GM11168 (cell line): ENCODE data around the gene KCNS3.

Source experiments
- in situ Hi-C: fragments of 300-500 bp; cut with MboI; formaldehyde crosslinking; loops from one replicate; pipeline ENCODE4 v1.12.0; 2022; ENCODE audit warnings: low sequenced_read_pairs; ENCODE audit not compliant: unreplicated experiment

Gene KCNS3

DNA sequence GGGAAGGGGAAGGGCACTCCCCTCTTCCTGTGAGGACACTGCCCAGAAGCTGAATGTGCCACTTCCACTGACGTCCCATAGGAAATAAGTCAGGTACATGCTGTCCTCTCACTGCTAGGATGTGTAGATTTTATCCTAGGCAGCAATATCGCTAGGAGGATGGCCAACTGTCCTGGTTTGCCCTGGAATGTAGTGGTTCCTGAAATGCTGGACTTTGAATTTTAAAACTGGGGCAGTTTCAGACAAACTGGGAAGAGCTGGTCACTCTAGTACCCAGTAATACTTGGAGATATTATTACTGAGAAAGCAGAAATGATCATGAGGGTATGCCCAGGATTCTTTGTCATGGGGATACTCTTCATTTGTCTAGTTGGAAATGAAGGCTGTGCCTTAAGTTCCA lies 5.4 kb upstream of the KCNS3 start:
- in situ Hi-C loops, result no loop called here

GRCh38 chr2:17876590-17876989 lies 1.9 kb upstream of the KCNS3 start:
- in situ Hi-C loops, result no loop called here

GRCh38 chr2:17877811-17878280 lies 621 bp upstream of the KCNS3 start:
- in situ Hi-C loops, result no loop called here

DNA sequence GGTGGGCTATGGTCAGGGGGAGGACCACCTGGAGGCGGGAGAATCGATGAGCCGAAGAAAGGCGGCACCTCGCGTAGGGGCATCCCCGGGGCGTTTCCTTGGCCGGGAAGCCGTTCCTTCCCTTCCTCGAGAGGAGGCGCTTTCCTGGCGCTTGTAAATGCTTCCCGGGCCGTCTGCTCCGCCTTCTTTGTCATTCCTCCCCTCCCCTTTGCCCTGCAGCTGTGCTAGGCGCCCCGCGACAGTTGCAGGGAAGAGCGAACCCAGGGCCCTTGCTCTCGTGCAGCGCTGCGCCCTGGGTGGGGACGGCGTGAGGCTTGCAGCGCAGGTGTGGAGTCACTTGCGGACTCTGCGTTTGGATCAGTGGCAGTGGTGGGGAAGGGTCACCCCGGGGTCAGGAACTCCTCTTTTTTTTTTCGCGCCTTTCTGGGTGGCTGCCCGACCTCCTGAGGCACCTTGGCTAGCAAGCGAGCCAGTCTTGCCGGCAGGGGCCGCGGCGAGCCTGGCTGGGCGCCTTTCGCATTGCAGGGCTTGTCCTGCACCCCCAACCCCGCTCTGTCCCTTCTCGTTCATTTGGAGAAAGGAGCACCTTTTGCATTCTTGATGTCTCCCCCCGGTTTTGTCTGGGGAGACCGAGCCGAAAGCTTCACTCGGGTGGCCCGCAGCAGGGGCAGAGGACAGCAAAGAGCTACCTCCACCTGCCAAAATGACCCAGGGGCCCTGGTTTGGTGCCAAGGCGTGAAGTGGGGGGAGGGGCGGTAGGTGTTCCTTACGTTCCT lies 858 bp downstream of the KCNS3 start:
- in situ Hi-C loops, result no loop called here

DNA sequence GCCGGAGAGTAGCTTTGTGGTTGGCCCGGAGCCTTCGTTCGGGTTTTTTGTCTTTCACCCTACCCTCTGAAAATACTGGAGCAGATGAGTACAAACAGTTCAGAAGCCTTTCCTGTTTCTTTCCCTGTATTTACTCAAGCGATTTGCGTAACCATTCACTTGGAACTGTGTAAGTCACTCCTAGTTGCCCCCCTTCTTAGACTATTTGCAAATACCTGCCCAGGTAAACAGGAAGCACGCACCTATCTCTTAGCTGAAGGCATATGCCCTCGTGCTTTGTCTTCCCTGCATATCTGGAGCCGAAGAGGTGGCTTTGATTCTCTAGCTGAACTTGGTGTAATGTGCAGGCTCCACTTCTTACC lies 1.4 kb downstream of the KCNS3 start:
- in situ Hi-C loops, result no loop called here

DNA sequence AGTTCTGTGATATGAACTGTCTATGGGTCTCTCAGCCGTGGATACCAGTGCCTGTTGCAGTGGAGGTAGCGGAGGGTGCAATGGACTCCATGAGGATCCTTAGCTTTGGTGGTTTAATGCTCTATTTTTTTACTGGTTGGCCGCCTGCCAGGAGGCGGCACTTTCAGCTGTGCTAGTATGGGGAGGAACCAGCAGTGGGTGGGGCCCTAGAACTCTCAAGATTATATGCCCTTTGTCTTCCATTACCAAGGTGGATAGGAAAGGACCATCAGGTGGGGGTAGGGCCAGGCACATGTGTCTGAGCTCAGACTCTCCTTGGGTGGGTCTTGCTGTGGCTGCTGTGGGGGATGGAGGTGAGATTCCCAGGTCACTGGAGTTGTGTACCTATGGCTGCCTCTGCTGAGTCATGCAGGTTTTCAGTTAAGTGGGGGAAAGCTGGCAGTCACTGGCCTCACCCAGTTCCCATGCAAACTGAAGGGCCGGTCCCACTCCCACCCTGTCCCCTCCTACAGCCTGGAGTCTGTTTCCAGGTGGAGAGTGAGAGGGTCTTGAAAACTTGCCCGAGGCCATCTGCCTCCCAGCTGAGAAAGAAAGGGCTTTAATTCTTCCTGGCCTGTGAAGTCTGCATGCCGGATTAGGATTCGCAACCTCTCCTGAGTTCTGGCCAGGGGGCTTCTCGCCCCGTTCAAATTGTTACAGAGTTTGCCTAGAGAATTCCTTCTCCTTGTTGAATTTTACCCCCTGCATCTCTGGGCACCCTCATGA lies 14.5 kb downstream of the KCNS3 start:
- in situ Hi-C loops, result no loop called here

GRCh38 chr2:17894005-17894404 lies 15.5 kb downstream of the KCNS3 start:
- in situ Hi-C loops, result no loop called here

DNA sequence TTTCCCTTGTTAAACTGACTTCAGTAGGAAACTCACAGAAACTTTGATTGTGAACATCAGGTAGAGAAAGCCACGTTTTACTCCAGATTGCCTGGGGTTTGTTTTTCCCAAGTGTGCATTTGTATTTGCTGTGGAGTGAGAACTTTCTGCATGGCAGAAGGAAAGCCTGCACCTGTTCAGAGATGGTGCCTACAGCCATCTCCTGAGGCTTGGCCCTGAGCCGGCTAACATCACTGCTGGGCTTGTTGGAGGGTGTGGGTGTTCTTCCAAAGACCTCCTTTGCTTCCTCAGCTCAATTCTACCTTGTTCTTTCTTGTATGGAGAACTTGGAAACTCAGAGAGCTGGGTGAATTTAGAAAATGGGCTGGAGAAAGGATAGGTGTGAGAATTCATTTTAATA lies 16.1 kb downstream of the KCNS3 start:
- in situ Hi-C loops, result no loop called here

DNA sequence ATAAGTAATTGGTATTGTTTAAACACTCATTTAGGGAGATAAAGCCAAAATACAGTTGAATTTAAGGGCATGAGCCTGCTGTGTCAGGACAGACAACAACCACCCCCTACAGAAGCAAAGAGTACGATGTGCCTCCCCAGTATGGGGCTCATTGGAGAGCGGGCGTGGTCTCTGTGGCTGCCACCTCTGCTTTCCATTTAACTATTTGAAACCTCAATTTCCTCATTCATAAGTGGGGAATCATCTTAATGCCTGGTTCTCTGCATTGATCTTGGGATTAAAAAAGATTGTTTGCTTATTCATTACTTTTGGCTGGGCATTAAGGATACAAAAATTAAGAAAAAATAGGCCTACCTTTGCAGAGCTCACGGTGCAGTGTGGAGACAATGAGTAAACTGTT lies 21.4 kb downstream of the KCNS3 start:
- in situ Hi-C loops, result no loop called here

- in situ Hi-C loops, result no loop called here
These were observed 22.8 kb downstream of the KCNS3 start for GRCh38 chr2:17901246-17901645.

DNA sequence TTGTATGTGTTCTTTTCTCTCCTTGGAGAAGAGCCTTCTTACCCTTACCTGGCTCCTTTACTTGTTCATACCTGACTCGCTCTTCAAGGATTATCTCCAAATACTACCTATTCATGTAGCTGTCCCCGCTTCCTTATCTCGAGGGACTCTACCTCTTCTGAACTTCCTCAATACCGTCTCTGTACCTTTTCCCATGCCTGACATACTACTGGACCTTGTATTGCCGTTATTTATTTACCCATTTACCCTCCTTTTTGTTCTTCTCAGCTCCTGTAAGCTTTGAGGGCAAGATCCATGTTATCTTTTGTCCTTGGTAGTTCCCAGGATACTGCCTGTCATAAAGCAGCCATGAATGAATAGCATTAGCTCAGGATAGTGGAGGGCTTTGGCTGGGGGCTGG lies 32.5 kb downstream of the KCNS3 start:
- in situ Hi-C loops, result no loop called here

DNA sequence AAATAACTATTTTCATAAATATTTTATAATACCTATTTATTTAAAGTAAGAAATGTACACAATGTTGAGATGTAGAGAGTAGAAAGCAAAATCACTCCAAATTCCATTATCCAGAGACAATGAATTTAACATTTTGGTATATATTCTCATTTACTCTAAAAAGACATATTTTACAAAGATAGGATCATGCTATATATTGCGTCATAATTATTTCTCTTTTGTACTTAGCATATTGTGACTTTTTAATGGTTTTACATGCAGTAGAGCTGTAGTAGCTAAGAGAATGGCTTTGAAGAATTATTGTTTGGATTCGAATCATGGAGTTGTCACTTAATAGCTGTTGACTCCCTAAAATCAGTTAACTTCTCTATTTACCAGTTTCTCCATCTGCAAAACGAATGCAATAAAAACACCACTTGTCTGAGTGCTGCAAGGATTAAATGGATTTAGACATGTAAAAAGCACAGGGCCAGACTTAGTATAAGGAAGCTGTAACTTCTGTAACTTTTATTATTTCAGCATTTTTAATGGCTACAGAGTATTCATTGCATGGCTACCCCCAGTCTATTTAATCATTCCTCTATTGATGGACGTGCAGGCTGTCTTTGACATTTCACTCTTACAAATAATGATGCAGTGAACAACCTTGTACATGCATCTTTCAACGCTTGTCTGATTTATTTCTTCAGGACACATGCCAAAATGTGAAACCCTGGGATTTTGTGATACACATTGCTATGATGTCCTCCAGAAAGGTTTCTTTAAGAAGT lies 33.2 kb downstream of the KCNS3 start:
- in situ Hi-C loops, result no loop called here

DNA sequence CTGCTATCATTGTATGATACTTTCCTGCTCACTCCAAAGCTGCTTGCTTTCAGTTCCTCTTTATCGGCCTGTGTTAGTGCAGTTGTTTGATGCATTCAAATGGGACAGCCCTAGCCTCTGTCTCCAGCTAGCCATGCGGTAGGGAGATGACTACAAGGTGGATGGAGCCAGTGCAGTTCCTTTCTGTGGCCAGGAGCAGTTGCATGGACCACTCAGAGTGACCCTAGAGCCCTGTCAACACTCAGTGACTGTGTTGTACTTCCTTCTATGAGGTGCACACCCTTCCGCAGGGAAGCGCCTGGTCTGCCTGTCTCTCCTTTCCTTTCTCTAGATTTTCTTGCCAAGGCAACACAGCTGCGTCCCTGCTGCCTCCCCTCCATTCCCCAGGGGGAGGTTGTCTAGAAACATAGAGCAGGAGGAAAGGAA lies 33.8 kb downstream of the KCNS3 start:
- in situ Hi-C loops, result no loop called here

DNA sequence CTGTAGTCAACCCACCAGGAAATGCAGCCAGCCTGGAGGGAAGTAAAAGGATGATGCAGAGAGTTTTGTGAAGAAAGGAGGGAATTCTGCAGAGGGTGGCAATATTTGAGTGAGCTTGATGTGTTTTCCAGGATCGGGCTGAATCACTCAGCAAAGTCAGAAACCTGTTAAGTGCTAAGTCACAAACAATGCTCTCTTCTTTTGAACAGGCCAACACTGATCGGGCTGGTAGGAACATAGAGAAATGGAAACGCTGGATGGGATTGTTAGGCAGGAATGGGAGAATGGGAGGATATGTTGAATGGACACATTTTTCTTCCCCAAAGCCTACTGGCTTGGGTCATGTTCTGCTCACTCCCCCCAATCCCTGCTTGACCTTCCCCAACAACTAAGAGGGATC lies 36.6 kb downstream of the KCNS3 start:
- in situ Hi-C loops, result no loop called here

GRCh38 chr2:17915811-17916518 lies 37.5 kb downstream of the KCNS3 start:
- in situ Hi-C loops, result no loop called here

DNA sequence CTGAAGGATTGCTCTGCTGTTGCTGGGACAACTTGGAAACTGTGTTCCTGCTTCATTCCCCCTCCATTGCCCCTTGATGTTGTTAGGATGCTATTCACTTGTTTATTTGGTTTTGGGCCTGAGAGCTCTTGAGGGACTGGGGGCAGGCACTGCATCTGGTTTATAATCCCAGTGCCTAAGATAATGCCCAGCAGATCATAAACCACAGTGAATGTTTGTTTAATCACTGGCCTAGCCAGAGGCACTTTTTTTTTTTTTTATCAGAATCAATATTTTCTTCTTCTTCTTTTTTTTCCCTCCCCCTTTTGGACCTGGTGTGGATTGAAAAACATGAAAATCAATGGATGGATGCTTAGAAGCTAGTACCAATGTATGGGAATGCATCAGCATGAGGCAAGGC lies 38.1 kb downstream of the KCNS3 start:
- in situ Hi-C loops, result no loop called here

- in situ Hi-C loops, result no loop called here
These were observed 40.3 kb downstream of the KCNS3 start for GRCh38 chr2:17918789-17919188.

DNA sequence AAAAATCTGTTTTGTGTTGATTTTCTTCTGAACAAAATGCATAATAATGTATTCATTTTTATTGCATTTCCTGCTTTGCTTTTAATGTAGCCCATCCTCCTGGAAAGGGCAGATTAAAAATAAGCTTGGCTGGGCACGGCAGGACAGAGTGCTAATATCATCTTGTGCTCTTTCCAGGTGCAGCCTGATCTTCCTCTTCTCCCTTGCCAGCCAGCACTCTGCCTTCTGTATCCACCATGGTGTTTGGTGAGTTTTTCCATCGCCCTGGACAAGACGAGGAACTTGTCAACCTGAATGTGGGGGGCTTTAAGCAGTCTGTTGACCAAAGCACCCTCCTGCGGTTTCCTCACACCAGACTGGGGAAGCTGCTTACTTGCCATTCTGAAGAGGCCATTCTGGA lies 52.3 kb downstream of the KCNS3 start:
- in situ Hi-C loops, result no loop called here

GRCh38 chr2:17933256-17933655 lies 54.8 kb downstream of the KCNS3 start:
- in situ Hi-C loops, result no loop called here

DNA sequence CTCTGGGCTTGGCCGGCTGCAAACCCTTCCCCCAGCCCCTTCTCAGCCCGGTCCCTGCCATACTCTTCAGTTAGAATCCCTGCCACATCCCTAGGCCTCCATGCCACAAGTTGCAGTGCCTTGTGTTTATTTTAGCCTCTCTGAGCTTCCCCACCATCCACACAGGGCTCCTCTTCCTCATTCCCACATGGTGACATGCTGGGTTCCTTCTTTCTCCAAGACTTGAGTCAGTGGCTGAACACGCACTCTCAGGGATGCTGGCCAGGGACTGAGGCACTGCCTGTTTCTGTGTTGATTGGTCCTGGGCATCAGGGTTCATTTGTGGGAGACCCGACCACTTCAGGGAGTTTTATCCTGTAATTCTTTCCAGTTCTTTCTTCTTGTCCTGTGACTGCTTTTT lies 56.3 kb downstream of the KCNS3 start:
- in situ Hi-C loops, result no loop called here
